Common myeloid progenitor, CD34-positive (primary cell): ENCODE results near the gene EXD3.

ENCODE experiments used
- CTCF ChIA-PET: fragments of 350-600 bp; sonication (Branson Sonifier 250); formaldehyde crosslinking; loops from one replicate; lab custom pipeline; 2021; ENCODE audit warnings: antibody characterized with exemption; lab: Charles Lee
- POLR2A ChIA-PET: fragments of 350-600 bp; sonication (Branson Sonifier 250); formaldehyde crosslinking; loops from one replicate; lab custom pipeline; 2021; ENCODE audit warnings: antibody characterized with exemption; lab: Charles Lee
- DNase-seq, 3 donors: peaks; one replicate each; pipeline versions ENCODE4 v3.0.0 to v3.0.0-alpha.2; 2013
- H3K27ac ChIP-seq, 2 experiments: 1 replicate in 1 of 2; 2 replicates in 1 of 2; pipeline ENCODE4 v1.7.0; 2013; ENCODE audit warnings: inconsistent platforms in 2 of 2, low read length in 2 of 2, mild to moderate bottlenecking in 2 of 2, low read depth in 1 of 2, moderate library complexity in 1 of 2; ENCODE audit not compliant: severe bottlenecking in 2 of 2, insufficient read depth in 1 of 2, poor library complexity in 1 of 2
- H3K27me3 ChIP-seq, 5 experiments: replicated peaks in 2 of 5; 1 replicate in 3 of 5; 2 replicates in 2 of 5; pipeline versions ENCODE4 v1.6.1 to v1.7.0; 2013; ENCODE audit warnings: low read length in 4 of 5, mild to moderate bottlenecking in 2 of 5, moderate library complexity in 2 of 5, inconsistent platforms in 1 of 5; ENCODE audit not compliant: insufficient read depth in 5 of 5, control insufficient read depth in 4 of 5
- H3K36me3 ChIP-seq, 4 experiments: 1 replicate in 2 of 4; 2 replicates in 2 of 4; pipeline versions ENCODE4 v1.6.1 to v1.7.0; 2013; ENCODE audit warnings: low read length in 3 of 4, control low read depth in 1 of 4, mild to moderate bottlenecking in 1 of 4; ENCODE audit not compliant: control insufficient read depth in 4 of 4, insufficient read depth in 4 of 4
- H3K4me1 ChIP-seq, 4 experiments: 1 replicate in 3 of 4; 2 replicates in 1 of 4; pipeline versions ENCODE4 v1.6.1 to v1.7.1; 2013; ENCODE audit warnings: low read length in 3 of 4, mild to moderate bottlenecking in 3 of 4, control low read depth in 1 of 4, inconsistent platforms in 1 of 4, moderate library complexity in 1 of 4; ENCODE audit not compliant: control insufficient read depth in 4 of 4, insufficient read depth in 4 of 4; ENCODE audit errors: control extremely low read depth in 1 of 4
- H3K4me3 ChIP-seq, 7 experiments: 1 replicate in 4 of 7; 2 replicates in 3 of 7; pipeline versions ENCODE4 v1.5.1 to v1.7.0; 2013; ENCODE audit warnings: mild to moderate bottlenecking in 7 of 7, low read length in 6 of 7, moderate library complexity in 6 of 7, inconsistent platforms in 2 of 7, low read depth in 2 of 7, control low read depth in 1 of 7; ENCODE audit not compliant: insufficient read depth in 4 of 7, control insufficient read depth in 1 of 7; ENCODE audit errors: extremely low read depth in 1 of 7
- H3K9me3 ChIP-seq, 5 experiments: 1 replicate in 4 of 5; 2 replicates in 1 of 5; pipeline versions ENCODE4 v1.6.1 to v1.7.1; 2013; ENCODE audit warnings: low read length in 4 of 5, mild to moderate bottlenecking in 2 of 5, inconsistent platforms in 1 of 5, low read depth in 1 of 5, moderate library complexity in 1 of 5; ENCODE audit not compliant: control insufficient read depth in 4 of 5, insufficient read depth in 2 of 5; ENCODE audit errors: control extremely low read depth in 1 of 5
- WGBS: methylation state at CpG from one replicate; pipeline ENCODE4 v1.1.5; 2013; ENCODE audit not compliant: insufficient coverage; 5-methylcytosine and 5-hydroxymethylcytosine counted together

Gene EXD3

GRCh38 chr9:137441289-137441934 is 18.4 kb upstream of the EXD3 start, which contains the start of gene ENTPD8:
ENTPD8 (minus strand) TSS chr9:137441357; CDS start chr9:137438285, 3,072 bp downstream.
- H3K4me1 ChIP-seq, result peaks cover 0 to 15% (median 8%) of the 10 kb centered on the region in 4 experiments
- H3K27ac ChIP-seq, result no peak within 1 kb of the TSS
- ChIA-PET CTCF (interaction anchor here (1.3 to 5.0 kb wide), 3 partner anchors 18 to 144 kb away, joined by 3 to 33 read pairs (median 5); partner anchors contain the start of genes EXD3 and NOXA1), POLR2A (no interaction called here)
- WGBS, result under 1% methylated on average over 28 of the region's 62 CpGs
- DNase-seq, result peak; percentile 42 to 67 (median 51)
- H3K9me3 ChIP-seq, result no peaks in the 10 kb centered on the region
- H3K36me3 ChIP-seq, result no peaks in the 10 kb centered on the region
- peaks cover 0 to 2% (median 0%) of the 10 kb centered on the region in 5 experiments for H3K27me3 ChIP-seq
- H3K4me3 ChIP-seq, result peak within 1 kb of the TSS in 5 of 7 experiments; percentile 6 to 68 (median 56)

GRCh38 chr9:137439158-137439714 is 16.3 kb upstream of the EXD3 start:
- Histone ChIP-seq H3K27ac (no peak overlapping the region), H3K4me1 (peaks cover 0 to 25% (median 14%) of the 10 kb centered on the region in 4 experiments), H3K27me3 (peaks cover 0 to 2% (median 0%) of the 10 kb centered on the region in 5 experiments), H3K36me3 (no peaks in the 10 kb centered on the region), H3K9me3 (no peaks in the 10 kb centered on the region), H3K4me3 (no peak overlapping the region)
- DNase-seq, result no peak
- ChIA-PET POLR2A (no interaction called here), CTCF (no interaction called here)
- WGBS, result 80% methylated on average over 18 of the region's 18 CpGs

- H3K4me3 ChIP-seq, result no peak overlapping the region
- ChIA-PET POLR2A (no interaction called here), CTCF (no interaction called here)
- H3K27ac ChIP-seq, result no peak overlapping the region
- H3K27me3 ChIP-seq, result peaks cover 0 to 2% (median 0%) of the 10 kb centered on the region in 5 experiments
- H3K4me1 ChIP-seq, result peaks cover 0 to 31% (median 17%) of the 10 kb centered on the region in 4 experiments
- no peaks in the 10 kb centered on the region for H3K36me3 ChIP-seq
- no peaks in the 10 kb centered on the region for H3K9me3 ChIP-seq
- no peak for DNase-seq
- WGBS, result 90% methylated on average over 17 of the region's 22 CpGs
These were observed 15.7 kb upstream of the EXD3 start for GRCh38 chr9:137438591-137439157.

GRCh38 chr9:137437691-137438590 is 15.0 kb upstream of the EXD3 start:
- 93% methylated on average over 35 of the region's 40 CpGs for WGBS
- Histone ChIP-seq H3K36me3 (no peaks in the 10 kb centered on the region), H3K27ac (no peak overlapping the region), H3K4me1 (peaks cover 0 to 37% (median 20%) of the 10 kb centered on the region in 4 experiments), H3K4me3 (no peak overlapping the region), H3K27me3 (peaks cover 0 to 2% (median 0%) of the 10 kb centered on the region in 5 experiments), H3K9me3 (no peaks in the 10 kb centered on the region)
- CTCF ChIA-PET, result interaction anchor here (1.1 kb wide), 1 partner anchor 151 kb away, joined by 5 read pairs; no protein-coding TSS in a partner anchor
- POLR2A ChIA-PET, result no interaction called here
- DNase-seq, result no peak

- no peak overlapping the region for H3K4me3 ChIP-seq
- H3K27me3 ChIP-seq, result no peaks in the 10 kb centered on the region
- DNase-seq, result no peak
- H3K27ac ChIP-seq, result no peak overlapping the region
- no peaks in the 10 kb centered on the region for H3K36me3 ChIP-seq
- ChIA-PET POLR2A (interaction anchor here (2.1 kb wide), 1 partner anchor 12 kb away, joined by 4 read pairs; no protein-coding TSS in a partner anchor), CTCF (interaction anchor here (1.1 to 1.3 kb wide), 2 partner anchors 13 to 150 kb away, joined by 5 read pairs; partner anchors contain the start of gene NOXA1)
- H3K4me1 ChIP-seq, result peaks cover 0 to 37% (median 21%) of the 10 kb centered on the region in 4 experiments
- no peaks in the 10 kb centered on the region for H3K9me3 ChIP-seq
- 96% methylated on average over 24 of the region's 24 CpGs for WGBS
These were observed 14.0 kb upstream of the EXD3 start for GRCh38 chr9:137436761-137437600.
